K562 (cell line): Measurements from ENCODE around the gene MEIOB. TPM values are rescaled to one million over a fixed set of nuclear protein-coding genes. Genes with fewer than 3 reads are reported as not detected.

Experiments
- GTF2A2 ChIP-seq: IDR thresholded peaks from 2 replicates; pipeline ENCODE4 v1.6.1; 2016; ENCODE audit warnings: mild to moderate bottlenecking, missing genetic modification characterization, missing compliant biosample characterization
- HMG20B ChIP-seq: fragments of 250-450 bp; sonication (Bioruptor Pico); IDR thresholded peaks from 2 replicates; pipeline ENCODE4 v1.5.0; 2021; ENCODE audit warnings: mild to moderate bottlenecking
- IRF1 ChIP-seq: sonication (generic); formaldehyde crosslinking; IDR thresholded peaks from 2 replicates; pipeline ENCODE4 v1.8.0; 2022; ENCODE audit warnings: missing genetic modification reagents, mild to moderate bottlenecking, borderline replicate concordance
- IRF9 ChIP-seq: fragments of 450-650 bp; IDR thresholded peaks from 2 replicates; pipeline ENCODE4 v1.6.1; 2016; ENCODE audit warnings: missing biosample characterization, missing genetic modification characterization
- KDM5B ChIP-seq: fragments of 200-600 bp; sonication (generic); IDR thresholded peaks from 2 replicates; pipeline ENCODE4 v1.6.1; 2012; ENCODE audit warnings: low read depth, mild to moderate bottlenecking, moderate library complexity, low read length, control low read depth, inconsistent platforms; ENCODE audit not compliant: insufficient replicate concordance
- KLF6 ChIP-seq: fragments of 250-450 bp; sonication (Bioruptor Pico); IDR thresholded peaks from 2 replicates; pipeline ENCODE4 v1.4.0; 2020; ENCODE audit warnings: mild to moderate bottlenecking, moderate library complexity, borderline replicate concordance
- LCOR ChIP-seq: sonication (generic); formaldehyde crosslinking; IDR thresholded peaks from 2 replicates; pipeline ENCODE4 v1.8.0; 2022; ENCODE audit warnings: mild to moderate bottlenecking, missing genetic modification reagents
- MAFF ChIP-seq: IDR thresholded peaks from 2 replicates; pipeline ENCODE4 v1.6.1; 2012; ENCODE audit warnings: low read length, improper control_type of control experiment
- MIER1 ChIP-seq: fragments of 450-650 bp; IDR thresholded peaks from 2 replicates; pipeline ENCODE4 v1.6.1; 2016; ENCODE audit warnings: antibody characterized with exemption, mild to moderate bottlenecking, low read depth
- NCOA1 ChIP-seq: fragments of 450-650 bp; IDR thresholded peaks from 2 replicates; pipeline ENCODE4 v1.6.1; 2016; ENCODE audit warnings: low read depth
- NR4A1 ChIP-seq, 2 experiments: fragments of 250-450 bp in 1 of 2; fragments of 450-650 bp in 1 of 2; sonication (Bioruptor Pico) in 1 of 2; IDR thresholded peaks; 2 replicates each; pipeline versions ENCODE4 v1.4.0 to v1.6.1; 2016 to 2020; ENCODE audit warnings: mild to moderate bottlenecking in 2 of 2, missing compliant biosample characterization in 1 of 2, missing genetic modification characterization in 1 of 2, moderate library complexity in 1 of 2
- POLR3A ChIP-seq: IDR thresholded peaks from 2 replicates; pipeline ENCODE4 v1.6.1; 2011; ENCODE audit warnings: borderline replicate concordance, mild to moderate bottlenecking, moderate library complexity; ENCODE audit not compliant: insufficient read length, insufficient read depth; ENCODE audit errors: extremely low read depth
- PTRF ChIP-seq: fragments of 450-650 bp; IDR thresholded peaks from 2 replicates; pipeline ENCODE4 v1.6.1; 2016; ENCODE audit warnings: mild to moderate bottlenecking, missing genetic modification characterization, missing compliant biosample characterization
- RBM39 ChIP-seq: fragments of 200-400 bp; formaldehyde crosslinking; optimal IDR thresholded peaks from 2 replicates; pipeline ENCODE3; 2018; ENCODE audit warnings: low read depth, low read length
- RFX5 ChIP-seq: IDR thresholded peaks from 2 replicates; pipeline ENCODE4 v1.6.1; 2011; ENCODE audit warnings: low read depth, mild to moderate bottlenecking, improper control_type of control experiment, low read length
- RUNX1 ChIP-seq: sonication (generic); IDR thresholded peaks from 2 replicates; pipeline ENCODE4 v1.6.1; 2016; ENCODE audit warnings: antibody characterized with exemption, low read depth
- SP2 ChIP-seq: IDR thresholded peaks from 2 replicates; pipeline ENCODE4 v1.6.1; 2011; ENCODE audit warnings: mild to moderate bottlenecking, low read depth, low read length, moderate library complexity; ENCODE audit not compliant: poor library complexity, severe bottlenecking; ENCODE audit errors: extremely low read depth
- TAF15 ChIP-seq: fragments of 200-400 bp; formaldehyde crosslinking; IDR thresholded peaks from 2 replicates; pipeline ENCODE4 v1.6.1; 2017; ENCODE audit warnings: mild to moderate bottlenecking, low read depth, low read length, moderate library complexity
- TCF3 ChIP-seq: sonication (generic); formaldehyde crosslinking; IDR thresholded peaks from 2 replicates; pipeline ENCODE4 v1.4.0; 2020; ENCODE audit warnings: mild to moderate bottlenecking, missing genetic modification reagents
- TFAP4 ChIP-seq: sonication (generic); formaldehyde crosslinking; IDR thresholded peaks from 2 replicates; pipeline ENCODE4 v1.8.0; 2022; ENCODE audit warnings: missing genetic modification reagents, mild to moderate bottlenecking, moderate library complexity, borderline replicate concordance
- ZBTB1 ChIP-seq: sonication (generic); formaldehyde crosslinking; IDR thresholded peaks from 2 replicates; pipeline ENCODE4 v1.8.1; 2023; ENCODE audit warnings: missing genetic modification reagents, low read depth, mild to moderate bottlenecking, borderline replicate concordance
- ZKSCAN1 ChIP-seq: fragments of 150-350 bp; IDR thresholded peaks from 2 replicates; pipeline ENCODE4 v1.6.1; 2016; ENCODE audit warnings: low read depth, low read length
- ZNF121 ChIP-seq: sonication (generic); formaldehyde crosslinking; conservative IDR thresholded peaks from 2 replicates; pipeline ENCODE4 v1.8.0; 2022; ENCODE audit warnings: missing genetic modification reagents
- ZNF274 ChIP-seq: IDR thresholded peaks from 2 replicates; pipeline ENCODE4 v1.6.1; 2011; ENCODE audit warnings: low read depth, mild to moderate bottlenecking, low read length, moderate library complexity, borderline replicate concordance
- ZNF41 ChIP-seq: fragments of 250-450 bp; sonication (Bioruptor Pico); conservative IDR thresholded peaks from 2 replicates; pipeline ENCODE4 v1.4.0; 2020; ENCODE audit warnings: mild to moderate bottlenecking
- ZNF431 ChIP-seq: sonication (generic); formaldehyde crosslinking; IDR thresholded peaks from 2 replicates; pipeline ENCODE4 v1.8.0; 2022; ENCODE audit warnings: mild to moderate bottlenecking, missing genetic modification reagents
- polyA plus RNA-seq, 8 experiments: library from polyadenylated mRNA; depleted of rRNA in 4 of 8; stranded (reverse) in 5 of 8; unstranded in 3 of 8; fragments of >200 nt; fragmentation: Nextera tagmentation in 2 of 8; fragmentation: Illumina TruSeq in 1 of 8; extraction: Ambion mirVana in 2 of 8; extraction: Trizol in 1 of 8; gene quantifications; 2 replicates each; pipeline versions ENCODE4 v1.2.1 to v1.2.3, GENCODE V29; 2011 to 2014; ENCODE audit warnings: inconsistent platforms in 1 of 8, missing spikeins in 1 of 8
- total RNA-seq, 7 experiments: library from RNA; depleted of rRNA in 6 of 7; stranded (reverse); fragments of >200 nt in 6 of 7; fragmentation: Illumina TruSeq in 2 of 7; extraction: Trizol in 2 of 7; gene quantifications; 2 replicates each; pipeline versions ENCODE4 v1.2.1 to v1.2.3, GENCODE V29; 2011 to 2021; ENCODE audit warnings: low replicate concordance in 1 of 7

The MEIOB gene
- total and polyA plus RNA-seq, 9 of the 15 experiments (the other 6 are each of a cell fraction or from before 2014, with no cell fraction given), result 25.4 to 203 (median 97.6) TPM

- no peak for TF ChIP-seq ZNF274
- TF ChIP-seq MIER1, result no peak
- TF ChIP-seq NR4A1 (CRISPR knock-in tag; IDR thresholded peaks at IDR 0.05), result no peak
- peak; percentile 59; the same call in 1 of the 2 replicates for TF ChIP-seq NR4A1 (tag; IDR thresholded peaks at IDR 0.05)
- no peak for TF ChIP-seq RBM39
- TF ChIP-seq LCOR (CRISPR knock-in tag), result peak; percentile 84
- TF ChIP-seq KLF6 (CRISPR knock-in tag), result no peak
- TF ChIP-seq RFX5, result peak; percentile 43
- no peak for TF ChIP-seq ZNF41 (CRISPR knock-in tag)
- TF ChIP-seq SP2, result peak; percentile 38
- TF ChIP-seq HMG20B, result no peak
- no peak for TF ChIP-seq IRF9 (tag)
- no peak for TF ChIP-seq POLR3A
- TF ChIP-seq TCF3 (CRISPR knock-in tag), result no peak
- 0 out of 2 replicates have a peak, but pooled peaks have one; percentile 22 for TF ChIP-seq NCOA1
- TF ChIP-seq ZBTB1 (CRISPR knock-in tag), result peak; percentile 84
- TF ChIP-seq RUNX1, result no peak
- TF ChIP-seq PTRF (tag), result no peak
- TF ChIP-seq MAFF, result no peak
- TF ChIP-seq ZKSCAN1, result peak; percentile 50; the same call in 1 of the 2 replicates
- TF ChIP-seq KDM5B, result peak; percentile 64
- TF ChIP-seq TFAP4 (CRISPR knock-in tag), result peak; percentile 100
- peak; percentile 63 for TF ChIP-seq ZNF431
- TF ChIP-seq IRF1, result no peak
- TF ChIP-seq ZNF121, result no peak
- no peak for TF ChIP-seq GTF2A2 (tag)
- TF ChIP-seq TAF15, result no peak
Observed at GRCh38 chr16:1826691-1827573, 45.0 kb downstream of the MEIOB start, which contains the start of the genes FAHD1 and HAGH (continued).
